ENCODE results near the gene F10.
"Not testable (repeated sequence)": the region's sequence is repeated elsewhere in the genome, so short reads cannot be mapped to it uniquely, and the experiment has no call there.

The F10 gene

GRCh38 chr13:113157206-113157928 is 34.8 kb downstream of the F10 start:
- peaks cover 14% of the 10 kb centered on the region for H3K27me3 ChIP-seq (ENCODE audit: insufficient read depth, low read length)
- H3K27ac ChIP-seq (ENCODE audit: low read length) = no peak overlapping the region
- H3K4me1 ChIP-seq (ENCODE audit: insufficient read depth, low read length) = peaks cover 9% of the 10 kb centered on the region; the same call in 1 of the 2 replicates
- H3K36me3 ChIP-seq (ENCODE audit: insufficient read depth, low read depth, low read length) = no peaks in the 10 kb centered on the region
- H3K4me3 ChIP-seq (ENCODE audit: low read length) = no peak overlapping the region
- H3K9me3 ChIP-seq (ENCODE audit: insufficient read depth, low read depth, low read length) = no peaks in the 10 kb centered on the region
- H3K9ac ChIP-seq (ENCODE audit: low read depth, low read length) = no peak overlapping the region

GRCh38 chr13:113157929-113158747 is 35.5 kb downstream of the F10 start, which contains the start of gene PROZ:
Gene PROZ (plus strand): TSS chr13:113158648. CDS start chr13:113158661, 13 bp downstream.
- H3K9me3 ChIP-seq (ENCODE audit: insufficient read depth, low read depth, low read length) = no peaks in the 10 kb centered on the region
- no peaks in the 10 kb centered on the region for H3K36me3 ChIP-seq (ENCODE audit: insufficient read depth, low read depth, low read length)
- H3K9ac ChIP-seq (ENCODE audit: low read depth, low read length) = no peak within 1 kb of the TSS
- no peak within 1 kb of the TSS for H3K27ac ChIP-seq (ENCODE audit: low read length)
- H3K4me3 ChIP-seq (ENCODE audit: low read length) = no peak within 1 kb of the TSS
- peaks cover 12% of the 10 kb centered on the region; the same call in 1 of the 2 replicates for H3K4me1 ChIP-seq (ENCODE audit: insufficient read depth, low read length)
- peaks cover 7% of the 10 kb centered on the region for H3K27me3 ChIP-seq (ENCODE audit: insufficient read depth, low read length)

GRCh38 chr13:113158946-113159345 is 36.3 kb downstream of the F10 start:
- Histone ChIP-seq H3K9me3 (ENCODE audit: insufficient read depth, low read depth, low read length) (no peaks in the 10 kb centered on the region), H3K4me3 (ENCODE audit: low read length) (no peak overlapping the region), H3K4me1 (ENCODE audit: insufficient read depth, low read length) (peaks cover 8% of the 10 kb centered on the region; the same call in 1 of the 2 replicates), H3K27ac (ENCODE audit: low read length) (no peak overlapping the region), H3K9ac (ENCODE audit: low read depth, low read length) (no peak overlapping the region), H3K36me3 (ENCODE audit: insufficient read depth, low read depth, low read length) (no peaks in the 10 kb centered on the region), H3K27me3 (ENCODE audit: insufficient read depth, low read length) (no peaks in the 10 kb centered on the region; the same call in 1 of the 2 replicates)

- Histone ChIP-seq H3K9me3 (ENCODE audit: insufficient read depth, low read depth, low read length) (no peaks in the 10 kb centered on the region), H3K27me3 (ENCODE audit: insufficient read depth, low read length) (no peaks in the 10 kb centered on the region; the same call in 1 of the 2 replicates), H3K4me1 (ENCODE audit: insufficient read depth, low read length) (peaks cover 8% of the 10 kb centered on the region; the same call in 1 of the 2 replicates)
Observed at GRCh38 chr13:113159701-113160100, 37.1 kb downstream of the F10 start.

GRCh38 chr13:113160983-113161382 is 38.4 kb downstream of the F10 start:
- Histone ChIP-seq H3K4me1 (ENCODE audit: insufficient read depth, low read length) (peaks cover 8% of the 10 kb centered on the region; the same call in 1 of the 2 replicates), H3K27me3 (ENCODE audit: insufficient read depth, low read length) (no peaks in the 10 kb centered on the region; the same call in 1 of the 2 replicates), H3K9ac (ENCODE audit: low read depth, low read length) (no peak overlapping the region), H3K36me3 (ENCODE audit: insufficient read depth, low read depth, low read length) (no peaks in the 10 kb centered on the region), H3K27ac (ENCODE audit: low read length) (no peak overlapping the region), H3K9me3 (ENCODE audit: insufficient read depth, low read depth, low read length) (no peaks in the 10 kb centered on the region), H3K4me3 (ENCODE audit: low read length) (no peak overlapping the region)

More at GRCh38 chr13:113159701-113160100, 37.1 kb downstream of the F10 start:
- H3K4me3 ChIP-seq (ENCODE audit: low read length) = no peak overlapping the region
- H3K9ac ChIP-seq (ENCODE audit: low read depth, low read length) = no peak overlapping the region
- H3K27ac ChIP-seq (ENCODE audit: low read length) = no peak overlapping the region
- no peaks in the 10 kb centered on the region for H3K36me3 ChIP-seq (ENCODE audit: insufficient read depth, low read depth, low read length)

- H3K9me3 ChIP-seq (ENCODE audit: insufficient read depth, low read depth, low read length) = no peaks in the 10 kb centered on the region
Observed at GRCh38 chr13:113161433-113161832, 38.8 kb downstream of the F10 start.

GRCh38 chr13:113161975-113162374 is 39.4 kb downstream of the F10 start:
- H3K4me1 ChIP-seq (ENCODE audit: insufficient read depth, low read length); H3K9ac ChIP-seq (ENCODE audit: low read depth, low read length); H3K36me3 ChIP-seq (ENCODE audit: insufficient read depth, low read depth, low read length); H3K4me3 ChIP-seq (ENCODE audit: low read length); H3K27ac ChIP-seq (ENCODE audit: low read length); H3K9me3 ChIP-seq (ENCODE audit: insufficient read depth, low read depth, low read length); H3K27me3 ChIP-seq (ENCODE audit: insufficient read depth, low read length): not testable (repeated sequence)

More at GRCh38 chr13:113161433-113161832, 38.8 kb downstream of the F10 start:
- H3K27ac ChIP-seq (ENCODE audit: low read length) = no peak overlapping the region
- H3K4me3 ChIP-seq (ENCODE audit: low read length) = no peak overlapping the region
- no peaks in the 10 kb centered on the region; the same call in 1 of the 2 replicates for H3K27me3 ChIP-seq (ENCODE audit: insufficient read depth, low read length)
- no peaks in the 10 kb centered on the region for H3K36me3 ChIP-seq (ENCODE audit: insufficient read depth, low read depth, low read length)
- H3K4me1 ChIP-seq (ENCODE audit: insufficient read depth, low read length) = peaks cover 8% of the 10 kb centered on the region; the same call in 1 of the 2 replicates
- H3K9ac ChIP-seq (ENCODE audit: low read depth, low read length) = no peak overlapping the region

- Histone ChIP-seq H3K27ac (ENCODE audit: low read length) (no peak overlapping the region), H3K9me3 (ENCODE audit: insufficient read depth, low read depth, low read length) (no peaks in the 10 kb centered on the region), H3K27me3 (ENCODE audit: insufficient read depth, low read length) (no peaks in the 10 kb centered on the region), H3K4me1 (ENCODE audit: insufficient read depth, low read length) (peaks cover 8% of the 10 kb centered on the region; the same call in 1 of the 2 replicates), H3K9ac (ENCODE audit: low read depth, low read length) (no peak overlapping the region), H3K4me3 (ENCODE audit: low read length) (no peak overlapping the region), H3K36me3 (ENCODE audit: insufficient read depth, low read depth, low read length) (0 out of 2 replicates have a peak, but pooled peaks cover 4% of the 10 kb centered on the region)
Observed at GRCh38 chr13:113162783-113163685, 40.4 kb downstream of the F10 start.

- Histone ChIP-seq H3K27me3 (ENCODE audit: insufficient read depth, low read length) (no peaks in the 10 kb centered on the region), H3K9me3 (ENCODE audit: insufficient read depth, low read depth, low read length) (no peaks in the 10 kb centered on the region), H3K9ac (ENCODE audit: low read depth, low read length) (no peak overlapping the region), H3K36me3 (ENCODE audit: insufficient read depth, low read depth, low read length) (peaks cover 17% of the 10 kb centered on the region; the same call in 1 of the 2 replicates), H3K4me1 (ENCODE audit: insufficient read depth, low read length) (peaks cover 4% of the 10 kb centered on the region; the same call in 1 of the 2 replicates), H3K4me3 (ENCODE audit: low read length) (no peak overlapping the region), H3K27ac (ENCODE audit: low read length) (no peak overlapping the region)
Observed at GRCh38 chr13:113164492-113164891, 41.9 kb downstream of the F10 start.

GRCh38 chr13:113166266-113166665 is 43.7 kb downstream of the F10 start:
- no peak overlapping the region for H3K4me3 ChIP-seq (ENCODE audit: low read length)
- H3K9ac ChIP-seq (ENCODE audit: low read depth, low read length) = no peak overlapping the region
- H3K27me3 ChIP-seq (ENCODE audit: insufficient read depth, low read length) = no peaks in the 10 kb centered on the region
- H3K4me1 ChIP-seq (ENCODE audit: insufficient read depth, low read length) = peaks cover 4% of the 10 kb centered on the region; the same call in 1 of the 2 replicates
- H3K9me3 ChIP-seq (ENCODE audit: insufficient read depth, low read depth, low read length) = no peaks in the 10 kb centered on the region
- peaks cover 31% of the 10 kb centered on the region; the same call in 1 of the 2 replicates for H3K36me3 ChIP-seq (ENCODE audit: insufficient read depth, low read depth, low read length)
- no peak overlapping the region for H3K27ac ChIP-seq (ENCODE audit: low read length)

GRCh38 chr13:113166681-113167080 is 44.1 kb downstream of the F10 start:
- Histone ChIP-seq H3K9ac (ENCODE audit: low read depth, low read length) (no peak overlapping the region), H3K27ac (ENCODE audit: low read length) (no peak overlapping the region), H3K9me3 (ENCODE audit: insufficient read depth, low read depth, low read length) (no peaks in the 10 kb centered on the region), H3K27me3 (ENCODE audit: insufficient read depth, low read length) (no peaks in the 10 kb centered on the region), H3K4me1 (ENCODE audit: insufficient read depth, low read length) (peaks cover 4% of the 10 kb centered on the region; the same call in 1 of the 2 replicates), H3K4me3 (ENCODE audit: low read length) (no peak overlapping the region), H3K36me3 (ENCODE audit: insufficient read depth, low read depth, low read length) (peaks cover 35% of the 10 kb centered on the region; the same call in 1 of the 2 replicates)
